Measurements from ENCODE around the gene FADS2.
"Not testable (repeated sequence)": the region's sequence is repeated elsewhere in the genome, so short reads cannot be mapped to it uniquely, and the experiment has no call there.

Gene FADS2

DNA sequence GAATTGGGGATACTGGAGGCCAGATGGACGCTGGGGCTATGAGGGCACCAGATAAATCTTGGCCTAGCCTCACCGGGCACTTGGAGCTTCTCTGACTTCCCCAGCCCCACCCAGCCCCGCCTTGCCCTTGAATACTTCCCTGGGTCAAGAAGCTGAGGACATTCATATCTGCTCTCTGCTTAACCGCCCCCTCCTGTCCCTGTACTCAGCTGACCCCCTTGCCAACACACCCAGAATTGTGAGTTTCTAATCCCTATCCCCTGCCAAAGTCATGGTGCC lies 41.3 kb downstream of the FADS2 start:
- DNase-seq, result no peak

DNA sequence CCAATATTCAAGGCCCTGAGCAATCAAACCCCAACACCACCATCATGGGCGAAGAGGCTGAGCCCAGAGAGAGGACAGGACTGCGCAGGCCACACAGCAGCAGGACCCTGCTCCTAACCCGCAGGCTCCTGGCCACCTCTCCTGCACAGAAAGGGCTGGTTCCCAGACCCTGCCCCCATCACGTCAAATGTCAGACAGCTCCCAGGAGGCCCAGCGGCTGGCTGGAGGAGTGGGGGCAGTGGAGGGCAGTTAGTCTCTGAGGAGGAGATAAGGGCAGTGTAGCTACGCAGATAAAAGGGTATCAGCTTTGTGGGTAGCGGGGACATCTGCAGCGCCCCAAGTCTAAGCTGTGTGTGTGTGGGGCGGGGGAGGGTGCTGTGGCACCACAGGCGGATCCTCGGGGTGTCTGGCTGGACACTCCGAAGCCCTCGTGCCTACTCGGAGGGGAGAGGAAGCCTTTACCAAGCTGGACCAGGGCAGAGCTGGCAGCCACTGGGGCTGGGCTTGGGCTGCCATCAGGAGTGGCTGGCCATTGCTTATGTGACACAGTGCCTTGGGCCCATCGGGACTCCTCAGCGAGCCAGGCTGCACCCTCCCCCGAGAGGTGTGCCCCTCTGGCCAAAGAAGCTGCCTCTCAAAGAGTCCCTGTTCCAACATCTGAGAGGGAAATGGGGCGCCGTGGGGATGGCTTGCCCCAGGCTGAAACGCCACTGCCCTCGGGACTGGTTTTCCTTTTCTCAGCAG lies 41.8 kb downstream of the FADS2 start:
- DNase-seq, result no peak

DNA sequence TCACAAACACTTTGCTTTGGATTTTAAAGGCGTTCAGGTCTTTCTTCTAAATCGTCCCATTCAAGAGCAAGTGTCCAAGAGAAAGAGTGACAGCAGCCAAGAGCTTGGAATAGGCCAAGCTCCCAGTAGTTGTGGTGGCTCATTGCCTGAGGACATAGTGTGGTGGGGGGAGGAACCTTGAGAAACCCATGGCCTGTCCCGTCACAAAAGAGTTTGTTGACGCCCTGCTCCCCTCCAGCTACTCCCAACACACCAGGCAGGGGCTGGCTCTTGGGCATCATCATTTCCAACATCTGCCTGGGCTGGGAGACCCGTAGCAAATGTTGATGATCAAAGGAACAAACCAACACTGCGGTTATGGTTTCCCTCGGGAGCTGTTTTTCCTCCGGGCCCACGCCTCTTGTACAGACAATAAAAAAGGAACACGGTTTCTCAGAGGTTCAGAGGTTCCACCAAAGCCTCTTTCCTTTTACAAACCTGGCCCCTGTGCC lies 42.5 kb downstream of the FADS2 start:
- DNase-seq, result peak in 1 of 4 experiments; percentile 7

DNA sequence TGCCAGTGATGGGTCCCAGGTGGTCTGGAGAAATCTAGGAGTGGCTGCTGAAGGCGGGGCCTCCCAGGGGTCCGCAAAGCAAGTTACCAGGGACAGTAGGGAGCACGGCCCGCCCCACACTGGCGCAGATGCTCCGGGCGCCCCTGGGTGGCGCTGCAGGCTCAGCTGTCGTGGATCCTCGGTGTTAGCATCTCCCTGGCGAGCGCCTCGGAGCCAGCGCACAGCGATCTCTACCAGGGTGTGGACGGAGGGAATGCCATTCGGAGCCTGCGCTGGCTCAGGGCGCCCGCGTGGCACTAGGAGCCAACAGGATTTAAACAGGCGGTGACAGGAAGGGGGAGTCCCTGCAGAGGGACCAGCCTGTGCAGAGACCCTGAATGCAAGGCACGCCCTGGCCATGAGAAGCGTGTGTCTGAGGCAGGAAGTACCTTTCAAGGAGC lies 43.1 kb downstream of the FADS2 start:
- DNase-seq, result peak; percentile 81 to 92 (median 86)

DNA sequence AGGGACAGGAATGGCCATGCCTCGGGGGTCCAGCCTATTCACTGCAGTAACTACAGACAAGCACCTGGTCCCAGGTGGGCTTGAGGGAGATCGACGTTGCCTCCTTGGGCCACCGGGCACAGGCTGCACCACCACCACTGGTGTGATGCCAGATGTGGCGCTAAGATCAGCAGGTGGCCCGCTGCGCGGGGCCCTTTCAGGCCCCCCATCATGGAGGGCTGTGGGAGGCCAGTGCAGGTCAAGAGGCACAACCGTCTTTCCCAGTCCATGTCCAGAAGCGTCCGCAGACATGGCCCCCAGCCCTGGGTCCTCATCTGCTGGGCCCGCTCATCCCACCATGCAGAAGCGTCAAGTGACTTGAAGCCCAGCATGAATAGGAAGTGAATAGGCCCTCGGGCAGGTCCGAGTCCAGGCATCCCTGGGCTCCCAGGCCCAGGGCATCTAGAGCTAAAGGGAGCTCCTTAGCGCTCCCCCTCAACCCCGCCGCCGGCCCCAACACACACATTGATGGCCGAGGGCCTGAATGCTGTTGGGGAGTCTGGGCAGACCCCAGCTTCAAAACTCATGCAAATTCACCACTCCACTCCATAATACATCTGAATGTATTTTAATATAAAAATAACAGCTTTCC lies 45.0 kb downstream of the FADS2 start:
- no peak for DNase-seq

DNA sequence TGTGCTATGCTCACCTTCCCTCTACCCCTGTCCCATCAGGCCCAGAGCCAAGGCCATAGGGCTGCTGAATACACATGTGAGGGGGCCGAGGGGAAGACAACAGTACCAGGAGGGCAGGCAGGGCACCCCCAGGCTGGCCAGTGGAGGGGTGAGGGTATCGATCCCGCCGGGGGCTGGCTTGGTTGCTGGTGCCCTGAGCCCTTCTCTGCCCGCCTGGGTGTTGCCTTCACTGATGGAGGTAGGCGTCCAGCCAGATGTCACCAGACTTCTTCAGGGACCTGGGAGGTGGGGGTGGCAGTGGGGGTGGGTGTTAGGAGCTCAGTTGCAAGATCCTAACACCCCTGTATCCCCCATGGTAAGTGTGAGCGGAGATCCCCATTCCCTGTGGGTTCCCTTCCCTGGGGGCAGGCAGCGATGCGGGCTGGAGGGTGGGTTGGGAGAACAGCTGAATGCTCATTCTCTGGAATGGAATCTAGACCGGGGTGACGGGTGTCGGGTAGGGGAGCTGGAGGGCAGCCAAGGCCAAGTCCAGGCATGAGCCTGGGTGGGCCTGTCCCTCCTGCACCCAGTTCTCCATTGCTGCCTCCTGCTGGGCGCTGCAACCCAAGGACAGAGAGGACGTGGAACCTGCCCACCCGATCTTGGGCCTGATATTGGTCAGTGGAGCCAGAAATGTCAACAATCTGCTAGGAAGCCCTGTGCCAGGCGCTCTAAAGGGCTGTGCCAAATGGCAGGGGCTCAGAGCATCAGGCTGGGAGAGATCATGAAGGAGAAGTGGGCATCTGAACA lies 45.7 kb downstream of the FADS2 start:
- no peak for DNase-seq

DNA sequence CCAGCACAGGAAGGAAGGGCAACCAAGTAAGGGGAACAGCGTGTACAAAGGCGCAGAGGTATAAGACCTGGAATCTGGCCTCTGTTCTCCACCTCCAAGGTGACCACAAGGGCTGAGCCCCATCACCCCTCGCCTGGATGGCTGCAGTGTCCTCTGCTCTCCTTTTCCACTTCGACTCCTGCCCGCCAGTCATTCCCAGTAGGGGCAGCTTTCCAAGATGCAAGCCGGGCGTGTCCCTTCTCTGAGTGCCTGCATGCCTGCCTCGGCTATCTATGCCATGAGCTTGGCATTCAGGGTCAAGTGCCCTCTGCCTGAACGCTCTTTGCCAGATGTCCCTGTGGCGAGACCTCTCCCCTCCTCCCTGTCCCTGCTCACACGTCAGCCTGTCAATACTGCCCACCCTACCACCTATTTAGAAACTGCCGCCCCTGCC lies 46.3 kb downstream of the FADS2 start:
- DNase-seq, result no peak

DNA sequence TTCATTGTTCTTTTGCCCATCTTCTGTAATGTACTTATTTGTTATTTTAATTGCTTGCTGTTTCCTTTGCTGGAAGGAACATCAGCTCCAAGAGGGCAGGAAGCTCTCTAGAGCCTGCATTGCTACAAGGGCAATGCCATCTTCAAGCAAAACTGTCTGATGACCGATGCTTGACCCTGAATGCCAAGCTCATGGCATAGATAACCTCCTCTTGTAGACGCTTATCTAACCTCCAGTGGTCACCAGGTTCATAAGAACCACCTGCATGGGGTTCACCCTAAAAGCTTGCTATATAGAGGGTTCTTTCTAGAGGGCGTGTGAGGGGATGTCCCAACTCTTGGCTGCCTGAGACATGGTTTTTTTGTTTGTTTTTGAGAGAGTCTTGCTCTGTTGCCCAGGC lies 46.8 kb downstream of the FADS2 start:
- DNase-seq, result no peak

DNA sequence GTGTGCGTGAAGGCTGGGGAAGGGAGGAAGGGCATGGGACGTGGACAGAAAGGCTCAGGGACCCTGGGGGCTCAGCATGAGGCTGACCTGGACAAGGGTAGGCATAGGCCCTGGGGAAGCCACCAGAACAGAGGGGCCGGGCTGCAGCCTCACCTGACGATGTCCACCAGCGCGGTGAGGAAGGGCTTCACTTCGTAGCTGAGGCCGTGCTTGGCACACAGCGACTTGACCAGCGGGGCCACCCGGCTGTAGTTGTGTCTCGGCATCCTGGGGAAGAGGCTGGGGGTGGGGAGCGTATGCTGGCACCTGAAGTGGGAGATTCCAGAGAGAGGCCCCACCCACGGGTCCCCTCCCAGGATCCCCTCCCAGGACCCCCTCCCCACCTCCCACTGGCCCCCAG lies 47.6 kb downstream of the FADS2 start:
- no peak for DNase-seq

DNA sequence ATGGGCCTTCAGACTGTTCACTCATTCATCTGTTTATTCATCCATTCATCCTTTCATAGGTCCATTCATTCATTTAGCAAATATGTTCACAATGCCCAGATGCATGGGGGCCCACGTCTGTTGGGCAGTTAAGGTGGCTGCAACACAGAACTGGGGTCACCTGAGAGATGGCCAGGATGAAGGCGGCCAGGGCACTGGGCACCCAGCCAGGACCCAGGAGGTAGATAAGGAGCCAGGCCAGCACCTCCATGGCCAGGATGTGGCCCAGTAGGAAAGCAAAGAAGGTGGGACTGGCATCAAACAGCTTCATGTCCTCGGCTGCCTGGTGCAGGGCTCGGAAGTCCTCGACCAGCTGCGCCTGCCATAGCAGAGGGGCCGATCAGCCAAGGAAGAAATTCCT lies 51.1 kb downstream of the FADS2 start:
- no peak for DNase-seq

DNA sequence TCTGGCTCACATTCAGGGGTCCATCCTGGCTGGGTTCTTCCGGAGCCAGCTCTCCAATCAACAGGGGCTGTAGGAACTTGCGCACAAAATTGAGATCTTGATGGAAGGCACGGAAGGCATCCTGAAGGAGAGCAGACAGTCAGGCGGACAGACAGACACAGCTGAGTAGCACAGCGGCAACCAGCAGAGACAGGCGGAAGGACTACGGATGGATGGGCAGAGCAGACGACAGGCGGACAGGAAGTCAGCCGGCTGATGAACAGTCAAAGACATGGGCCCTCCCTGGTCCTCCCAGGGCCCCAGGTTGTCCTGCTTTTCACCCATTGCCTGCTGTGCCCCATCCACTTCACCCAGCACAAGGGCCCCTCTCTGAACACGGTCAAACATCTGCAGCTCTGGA lies 51.9 kb downstream of the FADS2 start:
- DNase-seq, result no peak

DNA sequence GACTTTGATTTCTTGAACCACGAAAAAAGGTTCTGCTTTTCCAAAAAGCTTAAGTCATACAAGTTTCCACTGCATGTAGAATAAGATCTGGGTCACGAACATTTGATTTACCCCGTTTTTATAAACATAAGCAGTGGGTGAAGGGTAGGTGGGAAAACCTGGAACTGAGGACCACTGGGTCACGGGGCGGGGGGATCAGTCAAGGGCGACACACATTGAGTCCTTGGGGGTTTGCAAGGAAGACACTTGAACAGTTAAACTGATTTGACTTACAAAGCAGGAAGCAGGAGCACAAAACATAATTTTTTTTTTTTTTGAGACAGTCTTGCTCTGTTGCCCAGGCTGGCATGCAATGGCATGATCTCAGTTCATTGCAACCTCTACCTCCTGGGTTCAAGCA lies 52.4 kb downstream of the FADS2 start:
- DNase-seq, result no peak

DNA sequence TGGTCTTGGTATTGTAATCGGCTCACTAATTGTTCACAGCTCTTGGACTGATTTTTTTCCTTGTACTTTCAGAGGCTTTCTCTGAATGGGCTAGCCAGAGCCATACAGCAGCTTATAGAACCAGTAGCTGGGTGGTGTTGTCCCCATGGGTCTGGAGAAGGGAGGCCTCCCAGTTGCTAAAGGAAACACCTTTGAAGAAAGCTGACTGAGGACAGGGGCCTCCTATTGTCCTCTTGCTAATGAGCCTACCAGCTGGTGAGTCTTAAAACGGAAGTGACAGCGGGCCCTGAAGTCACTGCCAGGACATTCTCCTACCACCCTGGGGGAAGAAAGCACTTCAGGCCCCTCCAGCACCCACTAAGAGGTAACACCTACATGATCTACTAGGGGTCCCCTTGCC lies 53.3 kb downstream of the FADS2 start:
- DNase-seq, result no peak

DNA sequence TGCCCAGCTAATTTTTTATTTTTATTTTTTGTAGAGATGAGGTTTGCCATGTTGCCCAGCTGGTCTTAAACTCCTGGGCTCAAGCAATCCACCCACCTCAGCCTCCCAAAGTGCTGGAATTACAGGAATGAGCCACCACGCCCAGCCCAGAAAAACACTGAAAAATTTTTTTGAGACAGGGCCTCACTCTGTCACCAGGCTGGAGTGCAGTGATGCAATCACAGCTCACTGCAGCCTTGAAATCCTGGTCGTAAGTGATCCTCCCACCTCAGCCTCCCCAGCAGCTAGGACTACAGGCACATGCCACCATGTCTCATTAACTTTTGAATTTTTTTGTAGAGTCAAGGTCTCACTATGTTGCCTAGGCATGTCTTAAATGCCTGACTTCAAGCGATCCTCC lies 54.2 kb downstream of the FADS2 start:
- DNase-seq, result not testable (repeated sequence)

DNA sequence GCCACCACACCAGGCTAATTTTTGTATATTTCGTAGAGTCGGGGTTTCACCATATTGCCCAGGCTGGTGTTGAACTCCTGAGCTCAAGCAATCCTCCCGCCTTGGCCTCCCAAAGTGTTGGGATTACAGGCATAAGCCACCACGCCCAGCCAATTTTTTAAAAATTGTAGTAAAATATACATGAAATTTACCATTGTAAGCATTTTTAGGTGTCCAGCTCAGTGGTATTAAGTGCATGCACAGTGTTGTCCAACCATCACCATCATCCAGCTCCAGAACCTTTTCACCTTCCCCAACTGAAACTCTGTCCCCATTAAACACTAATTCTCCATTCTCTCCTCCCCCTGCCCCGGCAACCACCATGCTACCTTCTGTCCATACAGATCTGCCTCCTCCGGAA lies 54.8 kb downstream of the FADS2 start:
- no peak for DNase-seq

DNA sequence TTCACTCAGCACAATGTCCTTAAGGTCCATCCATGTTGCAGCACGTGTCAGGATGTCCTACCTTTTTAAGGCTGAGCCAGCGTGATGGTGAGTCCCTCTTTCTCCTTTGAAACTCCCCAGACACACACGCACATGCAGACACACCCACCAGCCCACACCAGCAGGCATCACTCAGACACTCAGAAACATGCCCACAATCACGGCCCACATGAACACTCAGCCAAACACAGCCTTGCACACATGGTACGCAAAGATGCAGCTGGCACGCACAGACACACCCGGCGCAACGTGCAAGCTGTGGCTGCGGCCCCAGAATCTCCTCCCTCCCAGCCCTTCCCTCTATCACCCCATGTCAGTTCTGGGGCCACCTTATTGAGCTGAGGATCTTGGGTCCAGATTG lies 55.2 kb downstream of the FADS2 start:
- DNase-seq, result no peak

DNA sequence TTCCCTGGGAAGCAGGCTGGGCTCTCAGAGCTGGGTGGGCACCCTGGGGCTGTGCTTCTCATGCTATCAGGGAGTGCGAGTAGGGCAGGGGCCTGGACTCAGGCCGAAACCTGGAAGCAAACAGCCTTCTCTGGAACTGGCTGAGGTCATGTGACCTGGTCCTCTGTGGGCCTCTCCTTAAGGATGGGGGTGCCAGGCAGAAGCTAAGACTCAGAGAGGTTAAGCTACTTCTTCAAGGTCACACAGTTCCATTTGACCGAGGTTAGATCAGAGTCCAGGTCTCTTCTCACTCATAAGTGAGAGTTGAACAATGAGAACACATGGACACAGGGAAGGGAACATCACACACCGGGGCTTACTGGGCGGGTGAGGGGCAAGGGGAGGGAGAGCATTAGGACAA lies 55.8 kb downstream of the FADS2 start:
- no peak for DNase-seq

DNA sequence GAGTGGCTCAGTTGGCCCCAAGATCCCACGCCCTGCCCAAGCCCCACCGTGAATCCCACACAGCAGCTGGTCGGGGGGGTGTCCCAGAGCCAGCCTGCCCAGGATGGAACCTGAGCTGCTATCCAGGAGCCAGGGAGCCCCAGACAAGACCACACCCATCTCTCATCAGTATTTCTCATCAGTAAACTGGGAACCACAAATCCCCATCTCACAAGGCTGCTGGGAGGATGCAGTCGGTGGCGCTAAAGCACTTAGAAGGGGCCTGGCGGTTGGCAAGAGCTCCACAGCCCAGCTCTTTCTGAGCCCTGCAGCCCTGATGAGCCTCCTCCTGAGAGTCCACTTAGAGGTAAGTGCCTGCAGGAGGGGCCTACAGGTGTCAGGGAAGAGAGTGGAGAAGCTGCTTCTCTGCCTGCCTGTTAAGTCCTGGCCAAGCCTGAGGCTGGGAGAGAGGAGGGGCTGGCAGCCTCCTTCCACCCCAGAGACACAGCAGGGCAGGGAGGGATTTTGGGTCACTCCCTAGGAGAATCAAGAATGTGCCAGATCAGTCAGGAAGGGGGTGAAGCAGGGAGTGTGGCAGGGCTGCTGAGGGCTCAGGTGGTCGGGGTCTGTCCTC lies 57.2 kb downstream of the FADS2 start:
- DNase-seq, result no peak

DNA sequence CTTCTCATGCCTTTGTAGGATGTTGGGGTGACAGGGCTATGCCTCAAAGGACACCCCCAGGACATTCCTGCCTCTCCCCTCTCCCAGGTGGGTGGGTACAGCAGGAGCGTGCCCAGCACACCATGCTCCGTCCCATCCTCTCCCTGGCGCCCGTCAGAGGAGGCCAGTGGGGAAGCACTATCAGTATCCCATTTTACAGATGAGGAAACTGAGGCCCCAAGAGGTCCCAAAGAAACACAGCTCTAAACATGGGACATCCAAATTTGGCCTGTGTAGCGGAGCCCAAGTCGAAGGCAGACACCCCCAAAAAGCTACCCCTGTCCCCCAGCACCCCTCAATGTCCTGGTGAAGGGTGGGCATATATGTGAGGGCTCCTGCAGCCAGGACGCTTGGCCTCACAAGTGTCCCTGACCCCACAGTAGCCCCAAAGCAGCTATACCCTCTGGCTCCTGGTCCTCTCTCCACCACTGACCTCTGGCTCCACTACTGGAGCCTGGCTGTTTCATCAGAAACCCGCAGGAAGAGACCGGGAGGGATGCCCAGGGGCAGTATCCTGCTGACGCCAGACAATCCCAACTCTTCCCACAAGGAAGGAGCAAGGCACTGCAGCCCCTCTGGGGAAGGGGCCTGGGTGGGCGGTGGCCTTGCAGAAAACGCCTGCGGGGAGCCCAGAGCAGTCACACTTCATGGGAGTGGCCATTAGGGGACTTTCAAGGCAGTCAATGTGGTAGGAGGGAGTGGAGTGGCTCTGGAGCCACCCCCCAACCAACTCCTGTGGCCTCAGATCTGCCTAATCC lies 57.9 kb downstream of the FADS2 start:
- DNase-seq, result no peak

DNA sequence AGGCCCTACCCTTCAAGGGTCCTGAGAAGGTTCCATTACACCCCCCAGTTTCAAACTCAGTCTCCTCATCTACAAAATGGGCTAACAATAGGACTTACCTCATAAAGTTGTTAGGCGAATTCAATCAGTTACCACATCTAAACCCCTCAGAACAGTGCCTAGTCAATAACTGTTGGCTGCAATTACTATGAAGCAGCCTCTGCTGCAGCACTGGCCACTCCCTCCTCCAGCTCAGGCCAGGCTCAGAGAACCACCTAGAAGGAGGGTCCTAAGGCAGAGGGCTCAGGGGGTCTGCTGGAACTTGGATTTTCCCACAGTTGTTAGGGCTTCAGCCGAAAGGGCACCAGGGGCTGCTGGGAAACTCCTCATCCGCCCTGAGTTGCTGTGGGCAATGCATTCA lies 58.5 kb downstream of the FADS2 start:
- DNase-seq, result no peak

DNA sequence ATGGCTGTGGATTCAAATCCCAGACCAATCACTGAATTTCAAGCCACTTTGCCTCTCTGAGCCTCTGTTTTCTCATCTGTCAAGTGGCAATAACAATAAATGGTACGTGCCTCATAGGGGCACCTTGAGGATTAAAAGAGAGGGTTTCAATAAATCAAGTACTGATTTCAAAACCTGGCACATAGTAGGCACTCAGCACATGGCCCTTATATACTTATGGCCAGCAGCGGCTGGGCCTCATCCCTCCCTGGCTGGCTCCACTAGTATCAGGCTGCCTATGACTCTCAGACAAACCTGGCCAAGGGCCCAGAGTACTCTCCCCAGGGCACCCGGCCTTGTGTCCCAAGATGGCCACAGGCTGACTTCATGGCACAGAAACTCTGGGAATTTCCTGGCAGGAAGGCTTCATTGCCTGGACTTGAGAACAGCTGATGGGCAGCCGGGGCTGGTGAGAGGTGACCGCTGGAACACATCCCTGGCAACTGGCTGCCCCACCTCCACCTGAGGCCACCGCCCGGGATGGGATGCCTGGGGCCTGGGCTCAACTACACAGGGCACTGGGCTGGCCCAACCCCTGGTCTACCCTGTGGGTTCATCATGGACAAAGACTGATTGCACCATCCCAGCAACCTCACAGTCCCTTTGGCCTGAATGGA lies 59.9 kb downstream of the FADS2 start:
- DNase-seq, result no peak

DNA sequence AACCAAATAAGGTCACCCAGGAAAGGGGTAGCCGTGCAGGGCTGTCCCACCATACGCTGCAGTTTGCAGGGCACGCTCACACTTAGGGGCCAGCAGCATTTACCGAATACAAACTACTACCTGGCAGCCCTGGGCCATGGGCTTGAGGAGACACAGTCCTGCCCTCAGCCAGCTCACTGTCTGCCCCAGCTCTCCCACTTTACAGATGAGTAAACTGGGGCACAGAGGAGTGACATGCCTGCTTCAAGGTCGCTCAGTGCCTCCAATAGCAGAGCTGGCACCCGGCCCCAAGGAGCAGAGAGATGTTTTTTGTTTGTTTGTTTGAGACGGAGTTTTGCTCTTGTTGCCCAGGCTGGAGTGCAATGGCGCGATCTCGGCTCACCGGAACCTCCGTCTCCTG lies 60.5 kb downstream of the FADS2 start:
- DNase-seq, result no peak

Measured in suppressor macrophage (primary cell).